Transverse colon (tissue), 4 donors: Measurements from ENCODE around the gene FLOT1.

Source experiments
- POLR2AphosphoS5 ChIP-seq, 3 donors: sonication (generic); formaldehyde crosslinking; IDR thresholded peaks; one replicate each; pipeline ENCODE4 v1.6.1; 2016; ENCODE audit warnings: antibody characterized with exemption in 3 of 3
- TF ChIP-seq, protein P1 (sequence below), 5 experiments: fragments of 200-600 bp in 3 of 5; fragments of 450-650 bp in 2 of 5; sonication (generic) in 3 of 5; IDR thresholded peaks; 1 replicate in 2 of 5; 2 replicates in 3 of 5; pipeline ENCODE4 v1.5.1; 2016 to 2017; ENCODE audit warnings: antibody characterized with exemption in 5 of 5, inconsistent platforms in 3 of 5, mild to moderate bottlenecking in 2 of 5, moderate library complexity in 1 of 5

GRCh38 chr6:30779850-30780641 lies 37.6 kb upstream of the FLOT1 start:
- TF ChIP-seq, protein P1, sequence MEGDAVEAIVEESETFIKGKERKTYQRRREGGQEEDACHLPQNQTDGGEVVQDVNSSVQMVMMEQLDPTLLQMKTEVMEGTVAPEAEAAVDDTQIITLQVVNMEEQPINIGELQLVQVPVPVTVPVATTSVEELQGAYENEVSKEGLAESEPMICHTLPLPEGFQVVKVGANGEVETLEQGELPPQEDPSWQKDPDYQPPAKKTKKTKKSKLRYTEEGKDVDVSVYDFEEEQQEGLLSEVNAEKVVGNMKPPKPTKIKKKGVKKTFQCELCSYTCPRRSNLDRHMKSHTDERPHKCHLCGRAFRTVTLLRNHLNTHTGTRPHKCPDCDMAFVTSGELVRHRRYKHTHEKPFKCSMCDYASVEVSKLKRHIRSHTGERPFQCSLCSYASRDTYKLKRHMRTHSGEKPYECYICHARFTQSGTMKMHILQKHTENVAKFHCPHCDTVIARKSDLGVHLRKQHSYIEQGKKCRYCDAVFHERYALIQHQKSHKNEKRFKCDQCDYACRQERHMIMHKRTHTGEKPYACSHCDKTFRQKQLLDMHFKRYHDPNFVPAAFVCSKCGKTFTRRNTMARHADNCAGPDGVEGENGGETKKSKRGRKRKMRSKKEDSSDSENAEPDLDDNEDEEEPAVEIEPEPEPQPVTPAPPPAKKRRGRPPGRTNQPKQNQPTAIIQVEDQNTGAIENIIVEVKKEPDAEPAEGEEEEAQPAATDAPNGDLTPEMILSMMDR (IDR thresholded peaks at IDR 0.05), result no peak
- no peak for TF ChIP-seq POLR2AphosphoS5 (IDR thresholded peaks at IDR 0.05)
